ENCODE results near the gene ADD3. TPM values are rescaled to one million over a fixed set of nuclear protein-coding genes. Genes with fewer than 3 reads are reported as not detected.
"Not testable (repeated sequence)": the region's sequence is repeated elsewhere in the genome, so short reads cannot be mapped to it uniquely, and the experiment has no call there.

ADD3 gene
- total RNA-seq, 1 experiment from 2014 or later: 32.4 TPM

- DNase-seq (ENCODE audit: low read depth, low spot score) (no peak), ATAC-seq (no peak)
- H3K36me3 ChIP-seq (ENCODE audit: control insufficient read depth, insufficient read depth, low read length): no peaks in the 10 kb centered on the region
- H3K27me3 ChIP-seq (ENCODE audit: control insufficient read depth, insufficient read depth, low read length): no peaks in the 10 kb centered on the region
- in situ Hi-C loops (cut with HindIII; ENCODE audit: low pct_unique_long_range_greater_than_20kb, low sequenced_read_pairs) (no loop called here), intact Hi-C loops (cut with micrococcal nuclease; ENCODE audit: unreplicated experiment) (no loop called here)
- H3K9me3 ChIP-seq (ENCODE audit: control insufficient read depth, insufficient read depth, low read depth, low read length): no peaks in the 10 kb centered on the region
- CTCF ChIA-PET: no interaction called here
- no peak for TF ChIP-seq CTCF (IDR thresholded peaks at IDR 0.05)
- TF ChIP-seq TCF7L2 (IDR thresholded peaks at IDR 0.05; ENCODE audit: low read depth, low read length): no peak
- TF ChIP-seq SIN3A (IDR thresholded peaks at IDR 0.05; ENCODE audit: borderline replicate concordance, insufficient read depth, low read depth, low read length): no peak
- no peak for TF ChIP-seq POLR2AphosphoS5 (IDR thresholded peaks at IDR 0.05; ENCODE audit: low read depth, low read length)
- no peak for TF ChIP-seq REST (IDR thresholded peaks at IDR 0.05; ENCODE audit: insufficient read depth in 1 of 2, low read depth in 2 of 2, low read length in 1 of 2)
- H3K27ac ChIP-seq (ENCODE audit: low read length): no peak overlapping the region
- BruUV-seq (replicated peaks): no TSS peak
- POLR2A ChIA-PET: no interaction called here
- no peaks in the 10 kb centered on the region for H3K4me1 ChIP-seq (ENCODE audit: control insufficient read depth, insufficient read depth, low read length)
- no peak overlapping the region for H3K4me3 ChIP-seq (ENCODE audit: low read depth in 2 of 2, low read length in 2 of 2)
Observed at GRCh38 chr10:109982812-109983211, 25.0 kb upstream of the ADD3 start.

- no peaks in the 10 kb centered on the region for H3K4me1 ChIP-seq (ENCODE audit: control insufficient read depth, insufficient read depth, low read length)
- ChIA-PET POLR2A (no interaction called here), CTCF (no interaction called here)
- no peaks in the 10 kb centered on the region for H3K27me3 ChIP-seq (ENCODE audit: control insufficient read depth, insufficient read depth, low read length)
- in situ Hi-C loops (cut with HindIII; ENCODE audit: low pct_unique_long_range_greater_than_20kb, low sequenced_read_pairs) (no loop called here), intact Hi-C loops (cut with micrococcal nuclease; ENCODE audit: unreplicated experiment) (no loop called here)
- no peak overlapping the region for H3K27ac ChIP-seq (ENCODE audit: low read length)
- TF ChIP-seq REST (IDR thresholded peaks at IDR 0.05; ENCODE audit: insufficient read depth in 1 of 2, low read depth in 2 of 2, low read length in 1 of 2) (no peak), TCF7L2 (IDR thresholded peaks at IDR 0.05; ENCODE audit: low read depth, low read length) (no peak), SIN3A (IDR thresholded peaks at IDR 0.05; ENCODE audit: borderline replicate concordance, insufficient read depth, low read depth, low read length) (no peak), POLR2AphosphoS5 (IDR thresholded peaks at IDR 0.05; ENCODE audit: low read depth, low read length) (no peak), CTCF (IDR thresholded peaks at IDR 0.05) (no peak)
- ATAC-seq (no peak), DNase-seq (ENCODE audit: low read depth, low spot score) (no peak)
- BruUV-seq (replicated peaks): no TSS peak
- H3K36me3 ChIP-seq (ENCODE audit: control insufficient read depth, insufficient read depth, low read length): no peaks in the 10 kb centered on the region
- no peak overlapping the region for H3K4me3 ChIP-seq (ENCODE audit: low read depth in 2 of 2, low read length in 2 of 2)
- H3K9me3 ChIP-seq (ENCODE audit: control insufficient read depth, insufficient read depth, low read depth, low read length): no peaks in the 10 kb centered on the region
Observed at GRCh38 chr10:109984013-109984412, 23.8 kb upstream of the ADD3 start.

GRCh38 chr10:109985768-109986167, 22.0 kb upstream of the ADD3 start:
- DNase-seq (ENCODE audit: low read depth, low spot score); H3K9me3 ChIP-seq (ENCODE audit: control insufficient read depth, insufficient read depth, low read depth, low read length); H3K27ac ChIP-seq (ENCODE audit: low read length); in situ Hi-C loops (cut with HindIII; ENCODE audit: low pct_unique_long_range_greater_than_20kb, low sequenced_read_pairs); H3K4me3 ChIP-seq (ENCODE audit: low read depth in 2 of 2, low read length in 2 of 2); H3K27me3 ChIP-seq (ENCODE audit: control insufficient read depth, insufficient read depth, low read length); ATAC-seq; BruUV-seq (replicated peaks); H3K4me1 ChIP-seq (ENCODE audit: control insufficient read depth, insufficient read depth, low read length); POLR2A ChIA-PET; H3K36me3 ChIP-seq (ENCODE audit: control insufficient read depth, insufficient read depth, low read length); intact Hi-C loops (cut with micrococcal nuclease; ENCODE audit: unreplicated experiment); CTCF ChIA-PET: not testable (repeated sequence)

All from Panc1 (cell line).